ENCODE results near the gene SAMD4B.
"Not testable (repeated sequence)": the region's sequence is repeated elsewhere in the genome, so short reads cannot be mapped to it uniquely, and the experiment has no call there.

Gene SAMD4B

GRCh38 chr19:39341719-39342604 lies at the start of gene SAMD4B:
TSS of gene SAMD4B (plus strand) at chr19:39342421. CDS start at chr19:39356894, 14,473 bp downstream.
- peak; percentile 98 for DNase-seq (ENCODE audit: low read depth)

- DNase-seq (ENCODE audit: low read depth) = no peak
These were observed 48.8 kb upstream of the SAMD4B start for GRCh38 chr19:39293394-39293793.

GRCh38 chr19:39296055-39296645 lies 46.1 kb upstream of the SAMD4B start, which contains the start of gene IFNL1:
TSS of gene IFNL1 (plus strand) at chr19:39296407. CDS start at chr19:39296422, 15 bp downstream.
- DNase-seq (ENCODE audit: low read depth) = no peak

GRCh38 chr19:39296906-39297305 lies 45.3 kb upstream of the SAMD4B start:
- no peak for DNase-seq (ENCODE audit: low read depth)

GRCh38 chr19:39297931-39298634 lies 44.1 kb upstream of the SAMD4B start:
- no peak for DNase-seq (ENCODE audit: low read depth)

GRCh38 chr19:39299404-39299803 lies 42.8 kb upstream of the SAMD4B start:
- DNase-seq (ENCODE audit: low read depth) = no peak

- no peak for DNase-seq (ENCODE audit: low read depth)
These were observed 42.4 kb upstream of the SAMD4B start for GRCh38 chr19:39299832-39300231.

GRCh38 chr19:39301021-39301420 lies 41.2 kb upstream of the SAMD4B start:
- DNase-seq (ENCODE audit: low read depth) = no peak

- no peak for DNase-seq (ENCODE audit: low read depth)
These were observed 40.7 kb upstream of the SAMD4B start for GRCh38 chr19:39301562-39301961.

- no peak for DNase-seq (ENCODE audit: low read depth)
These were observed 38.6 kb upstream of the SAMD4B start for GRCh38 chr19:39303373-39304184.

GRCh38 chr19:39304185-39304513 lies 38.1 kb upstream of the SAMD4B start:
- no peak for DNase-seq (ENCODE audit: low read depth)

GRCh38 chr19:39304701-39305571 lies 37.3 kb upstream of the SAMD4B start:
- no peak for DNase-seq (ENCODE audit: low read depth)

GRCh38 chr19:39306075-39306474 lies 36.1 kb upstream of the SAMD4B start:
- no peak for DNase-seq (ENCODE audit: low read depth)

GRCh38 chr19:39307046-39307821 lies 35.0 kb upstream of the SAMD4B start:
- peak; percentile 21 for DNase-seq (ENCODE audit: low read depth)

GRCh38 chr19:39307822-39308530 lies 34.2 kb upstream of the SAMD4B start:
- DNase-seq (ENCODE audit: low read depth) = no peak

- no peak for DNase-seq (ENCODE audit: low read depth)
These were observed 33.5 kb upstream of the SAMD4B start for GRCh38 chr19:39308531-39309304.

GRCh38 chr19:39309305-39309670 lies 32.9 kb upstream of the SAMD4B start:
- not testable (repeated sequence) for DNase-seq (ENCODE audit: low read depth)

- DNase-seq (ENCODE audit: low read depth) = peak; percentile 19
These were observed 31.5 kb upstream of the SAMD4B start for GRCh38 chr19:39310558-39311311.
